HepG2 (cell line): Measurements from ENCODE around the gene TRAPPC3. TPM values are rescaled to one million over a fixed set of nuclear protein-coding genes. Genes with fewer than 3 reads are reported as not detected.

ENCODE experiments used
- ATAC-seq: fragments of 200-7000 bp; cut with Tn5 transposase; 3 replicates; pipeline ENCODE4 v1.9.1; 2020; ENCODE audit warnings: mild to moderate bottlenecking, moderate library complexity
- BruUV-seq: library from RNA; stranded (reverse); fragments of 400-500 nt; replicated peaks from 2 replicates; lab custom pipeline; 2021; lab: Mats Ljungman, UMichigan
- CTCF ChIA-PET: fragments of 300-600 bp; formaldehyde crosslinking; extraction: SDS; loops from one replicate; lab custom pipeline; 2021; ENCODE audit warnings: low total read pairs, inconsistent platforms, low intra/inter-chr PET ratio; lab: Yijun Ruan, JAX
- POLR2A ChIA-PET: fragments of 350-600 bp; sonication (Branson Sonifier 250); formaldehyde crosslinking; loops from one replicate; lab custom pipeline; 2020; ENCODE audit warnings: antibody characterized with exemption, inconsistent platforms; lab: Yijun Ruan, JAX
- DNase-seq: peaks from one replicate; pipeline ENCODE4 v3.0.0-alpha.2; 2015; ENCODE audit warnings: low spot score
- FAIRE-seq: peaks from 3 replicates; lab custom pipeline; 2011; peaks lifted over from hg19 to GRCh38; lab: Jason Lieb, UNC
- H2AFZ ChIP-seq: one replicate; pipeline ENCODE4 v1.6.1; 2011; ENCODE audit warnings: low read length, inconsistent platforms
- H3K27ac ChIP-seq: fragments of 300-600 bp; 3 replicates; pipeline ENCODE4 v1.8.0; 2011; ENCODE audit warnings: mixed run types, mild to moderate bottlenecking, mixed read lengths, low read length, inconsistent platforms; ENCODE audit not compliant: insufficient read depth; ENCODE audit errors: extremely low read length
- H3K27me3 ChIP-seq, 2 experiments: fragments of 200-600 bp in 1 of 2; 2 replicates in 1 of 2; 3 replicates in 1 of 2; pipeline versions ENCODE4 v1.6.0 to v1.8.0; 2011; ENCODE audit warnings: low read length in 2 of 2, mild to moderate bottlenecking in 2 of 2, moderate library complexity in 2 of 2, inconsistent platforms in 1 of 2; ENCODE audit not compliant: insufficient read depth in 2 of 2, control insufficient read depth in 1 of 2
- H3K36me3 ChIP-seq, 2 experiments: fragments of 200-600 bp in 1 of 2; replicated peaks in 1 of 2; 2 replicates in 1 of 2; 3 replicates in 1 of 2; pipeline versions ENCODE4 v1.5.1 to v1.8.0; 2011; ENCODE audit warnings: low read length in 2 of 2, inconsistent platforms in 1 of 2; ENCODE audit not compliant: insufficient read depth in 2 of 2, control insufficient read depth in 1 of 2
- H3K4me1 ChIP-seq: 2 replicates; pipeline ENCODE4 v1.5.1; 2012; ENCODE audit warnings: low read length, inconsistent platforms; ENCODE audit not compliant: insufficient read depth
- H3K4me2 ChIP-seq: 2 replicates; pipeline ENCODE4 v1.6.0; 2011; ENCODE audit warnings: low read depth, low read length, inconsistent platforms
- H3K4me3 ChIP-seq, 3 experiments: fragments of 200-600 bp in 1 of 3; sonication (generic), shearing (Covaris generic) in 1 of 3; replicated peaks in 1 of 3; 2 replicates each; pipeline ENCODE4 v1.5.1; 2011 to 2016; ENCODE audit warnings: low read length in 3 of 3, inconsistent platforms in 2 of 3, low read depth in 2 of 3, mild to moderate bottlenecking in 2 of 3, control low read depth in 1 of 3, mixed read lengths in 1 of 3; ENCODE audit not compliant: insufficient read depth in 1 of 3
- H3K79me2 ChIP-seq: one replicate; pipeline ENCODE4 v1.6.1; 2011; ENCODE audit warnings: low read length, inconsistent platforms; ENCODE audit not compliant: insufficient read depth
- H3K9ac ChIP-seq: 2 replicates; pipeline ENCODE4 v1.6.0; 2011; ENCODE audit warnings: mild to moderate bottlenecking, low read depth, low read length, inconsistent platforms; ENCODE audit not compliant: insufficient read depth
- H3K9me3 ChIP-seq: 2 replicates; pipeline ENCODE4 v1.5.1; 2012; ENCODE audit warnings: mild to moderate bottlenecking, low read length
- H4K20me1 ChIP-seq: 2 replicates; pipeline ENCODE4 v1.6.0; 2011; ENCODE audit warnings: inconsistent platforms, mild to moderate bottlenecking, low read length, moderate library complexity; ENCODE audit not compliant: insufficient read depth
- CCDC6 ChIP-seq: sonication (generic); formaldehyde crosslinking; IDR thresholded peaks from 2 replicates; pipeline ENCODE4 v1.8.1; 2022; ENCODE audit warnings: mild to moderate bottlenecking, missing genetic modification reagents, moderate library complexity
- FOXO1 ChIP-seq: sonication (generic); formaldehyde crosslinking; IDR thresholded peaks from 2 replicates; pipeline ENCODE4 v1.4.0; 2020; ENCODE audit warnings: missing genetic modification reagents
- MAFK ChIP-seq, 2 experiments: IDR thresholded peaks in 1 of 2; conservative IDR thresholded peaks in 1 of 2; 2 replicates each; pipeline ENCODE4 v1.6.1; 2011; ENCODE audit warnings: improper control_type of control experiment in 2 of 2, low read length in 2 of 2
- MAZ ChIP-seq, 2 experiments: sonication (generic) in 1 of 2; formaldehyde crosslinking in 1 of 2; IDR thresholded peaks; 2 replicates each; pipeline versions ENCODE4 v1.5.0 to v1.6.1; 2012 to 2020; ENCODE audit warnings: low read depth in 2 of 2, mild to moderate bottlenecking in 2 of 2, borderline replicate concordance in 1 of 2, improper control_type of control experiment in 1 of 2, low read length in 1 of 2, missing genetic modification reagents in 1 of 2, moderate library complexity in 1 of 2
- MYC ChIP-seq: sonication (generic); formaldehyde crosslinking; IDR thresholded peaks from 2 replicates; pipeline ENCODE4 v1.9.0; 2021; ENCODE audit warnings: missing genetic modification reagents, borderline replicate concordance
- THYN1 ChIP-seq: sonication (generic); formaldehyde crosslinking; IDR thresholded peaks from 2 replicates; pipeline ENCODE4 v1.8.1; 2023; ENCODE audit warnings: low read depth, mild to moderate bottlenecking, moderate library complexity, missing genetic modification reagents, borderline replicate concordance
- ZNF234 ChIP-seq: sonication (generic); formaldehyde crosslinking; conservative IDR thresholded peaks from 2 replicates; pipeline ENCODE4 v1.5.1; 2020; ENCODE audit warnings: mild to moderate bottlenecking, missing genetic modification reagents
- ZNF382 ChIP-seq: sonication (generic); formaldehyde crosslinking; IDR thresholded peaks from 2 replicates; pipeline ENCODE4 v1.5.0; 2020; ENCODE audit warnings: missing genetic modification reagents, mild to moderate bottlenecking, borderline replicate concordance
- WGBS: methylation state at CpG from one replicate; pipeline ENCODE4 v1.1.6; 2017; ENCODE audit warnings: low lambda C conversion rate; 5-methylcytosine and 5-hydroxymethylcytosine counted together
- in situ Hi-C: cut with HindIII; loops from 2 replicates; pipeline ENCODE4 v1.10.0; 2017; ENCODE audit warnings: low pct_unique_long_range_greater_than_20kb; ENCODE audit not compliant: extremely low pct_ligation_motif_present
- intact Hi-C: fragments of 100-400 bp; cut with micrococcal nuclease; formaldehyde crosslinking; loops from one replicate; pipeline ENCODE4 v1.10.0; 2022; ENCODE audit not compliant: unreplicated experiment
- polyA plus RNA-seq, 8 experiments: library from polyadenylated mRNA; depleted of rRNA in 3 of 8; stranded (reverse) in 7 of 8; unstranded in 1 of 8; fragments of >200 nt; fragmentation: Illumina TruSeq in 4 of 8; extraction: Trizol in 4 of 8; gene quantifications; 2 replicates each; pipeline versions ENCODE4 v1.2.1 to v1.2.3, GENCODE V29; 2011 to 2016; ENCODE audit warnings: low read depth in 4 of 8, missing spikeins in 1 of 8, mixed read lengths in 1 of 8; ENCODE audit not compliant: insufficient read depth in 1 of 8
- total RNA-seq, 5 experiments: library from RNA; depleted of rRNA; stranded (reverse); fragments of >200 nt; fragmentation: Illumina TruSeq; extraction: Trizol; gene quantifications; 2 replicates each; pipeline ENCODE4 v1.2.3, GENCODE V29; 2016; ENCODE audit warnings: low read depth in 1 of 5
- TF ChIP-seq, protein P1 (sequence below): IDR thresholded peaks from 2 replicates; pipeline ENCODE4 v1.6.1; 2016; ENCODE audit warnings: mild to moderate bottlenecking
- TF ChIP-seq, protein P2 (sequence below): sonication (generic); formaldehyde crosslinking; IDR thresholded peaks from 2 replicates; pipeline ENCODE4 v1.8.1; 2023; ENCODE audit warnings: mild to moderate bottlenecking, moderate library complexity, missing genetic modification reagents

The TRAPPC3 gene
- total and polyA plus RNA-seq, 2 of the 13 experiments (the other 11 are each of a cell fraction or from before 2014, with no cell fraction given), result 53.7 to 62.4 TPM

DNA sequence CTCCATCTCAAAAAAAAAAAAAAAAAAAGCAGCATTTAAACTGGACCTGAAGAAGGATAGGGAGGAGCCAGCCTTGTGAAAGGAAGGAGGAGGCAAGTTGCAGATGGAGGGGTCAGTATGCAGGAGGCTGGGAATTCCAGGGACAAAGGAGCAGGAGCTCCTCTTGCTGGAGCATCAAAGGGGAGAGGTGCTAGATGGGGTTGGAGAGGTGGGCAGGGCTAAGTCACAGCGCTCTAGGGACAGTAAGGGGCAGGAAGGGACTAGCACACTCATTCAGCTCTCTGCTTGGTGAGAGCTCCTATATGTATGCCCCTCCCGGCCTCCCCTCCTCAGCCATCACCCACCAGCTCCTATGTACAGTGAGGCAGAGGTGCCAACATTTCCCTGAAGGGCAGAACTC is 33.4 kb upstream of the TRAPPC3 start:
- H3K36me3 ChIP-seq, result peaks cover 6 to 19% of the 10 kb centered on the region in 2 experiments; a peak in 3 of 5 replicates
- no peak for FAIRE-seq
- POLR2A ChIA-PET, result no interaction called here

More for the DNA sequence above, 33.4 kb upstream of the TRAPPC3 start:
- WGBS, result 75% methylated on average over 2 of the region's 2 CpGs
- DNase-seq (no peak), ATAC-seq (no peak)
- in situ Hi-C loops, result no loop called here
- H2AFZ ChIP-seq, result no peak overlapping the region
- no peaks in the 10 kb centered on the region for H4K20me1 ChIP-seq
- BruUV-seq, result no TSS peak
- H3K27ac ChIP-seq, result no peak overlapping the region
- H3K27me3 ChIP-seq, result no peaks in the 10 kb centered on the region
- H3K79me2 ChIP-seq, result no peaks in the 10 kb centered on the region
- no peak for TF ChIP-seq FOXO1 (CRISPR knock-in tag)
- no peak for TF ChIP-seq THYN1
- TF ChIP-seq CCDC6 (CRISPR knock-in tag), result no peak
- TF ChIP-seq ZNF382, result no peak
- TF ChIP-seq MAZ (IDR thresholded peaks at IDR 0.05; ENCODE audit: borderline replicate concordance, low read depth, low read length), result no peak
- TF ChIP-seq MAZ (CRISPR knock-in tag; IDR thresholded peaks at IDR 0.05; ENCODE audit: low read depth), result no peak
- TF ChIP-seq, protein P1, sequence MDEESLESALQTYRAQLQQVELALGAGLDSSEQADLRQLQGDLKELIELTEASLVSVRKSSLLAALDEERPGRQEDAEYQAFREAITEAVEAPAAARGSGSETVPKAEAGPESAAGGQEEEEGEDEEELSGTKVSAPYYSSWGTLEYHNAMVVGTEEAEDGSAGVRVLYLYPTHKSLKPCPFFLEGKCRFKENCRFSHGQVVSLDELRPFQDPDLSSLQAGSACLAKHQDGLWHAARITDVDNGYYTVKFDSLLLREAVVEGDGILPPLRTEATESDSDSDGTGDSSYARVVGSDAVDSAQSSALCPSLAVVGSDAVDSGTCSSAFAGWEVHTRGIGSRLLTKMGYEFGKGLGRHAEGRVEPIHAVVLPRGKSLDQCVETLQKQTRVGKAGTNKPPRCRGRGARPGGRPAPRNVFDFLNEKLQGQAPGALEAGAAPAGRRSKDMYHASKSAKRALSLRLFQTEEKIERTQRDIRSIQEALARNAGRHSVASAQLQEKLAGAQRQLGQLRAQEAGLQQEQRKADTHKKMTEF, result no peak
- TF ChIP-seq MYC (CRISPR knock-in tag), result no peak
- no peak for TF ChIP-seq ZNF234 (CRISPR knock-in tag)
- TF ChIP-seq, protein P2, sequence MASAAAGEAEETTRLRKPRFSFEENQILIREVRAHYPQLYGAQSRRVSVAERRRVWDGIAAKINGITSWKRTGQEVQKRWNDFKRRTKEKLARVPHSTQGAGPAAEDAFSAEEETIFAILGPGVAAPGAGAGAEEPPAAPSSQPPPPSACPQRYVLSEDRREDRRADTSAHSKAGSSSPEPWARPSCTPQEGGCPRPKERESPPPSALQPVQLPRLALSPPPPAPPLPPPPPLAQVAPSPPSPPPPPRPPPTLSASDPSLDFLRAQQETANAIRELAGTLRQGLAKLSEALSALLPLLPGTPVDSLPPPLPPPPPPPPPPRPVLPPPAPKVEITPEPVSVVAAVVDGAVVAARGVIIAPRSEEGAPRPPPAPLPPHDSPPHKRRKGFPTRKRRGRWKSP (CRISPR knock-in tag), result no peak
- no peak for TF ChIP-seq MAFK (conservative IDR thresholded peaks at IDR 0.05 in 1 of 2, IDR thresholded peaks at IDR 0.05 in 1 of 2; ENCODE audit: low read length in 2 of 2)
- peaks cover 6% of the 10 kb centered on the region; the same call in 1 of the 2 replicates for H3K4me1 ChIP-seq
- CTCF ChIA-PET, result no interaction called here
- H3K9me3 ChIP-seq, result no peaks in the 10 kb centered on the region
- H3K4me2 ChIP-seq, result no peak overlapping the region
- H3K4me3 ChIP-seq, result no peak overlapping the region
- intact Hi-C loops, result no loop called here
- no peak overlapping the region for H3K9ac ChIP-seq
